Activated gamma-delta T cell (primary cell): ENCODE measurements around the gene HAUS8.
"Not testable (repeated sequence)": the region's sequence is repeated elsewhere in the genome, so short reads cannot be mapped to it uniquely, and the experiment has no call there.

Experiments
- DNase-seq: peaks from one replicate; lab custom pipeline; 2025; lab: John Stamatoyannopoulos, UW
- total RNA-seq, 2 donors: gene quantifications; one replicate each; lab custom pipeline; 2026; lab: John Stamatoyannopoulos, UW

Gene HAUS8, protein sequence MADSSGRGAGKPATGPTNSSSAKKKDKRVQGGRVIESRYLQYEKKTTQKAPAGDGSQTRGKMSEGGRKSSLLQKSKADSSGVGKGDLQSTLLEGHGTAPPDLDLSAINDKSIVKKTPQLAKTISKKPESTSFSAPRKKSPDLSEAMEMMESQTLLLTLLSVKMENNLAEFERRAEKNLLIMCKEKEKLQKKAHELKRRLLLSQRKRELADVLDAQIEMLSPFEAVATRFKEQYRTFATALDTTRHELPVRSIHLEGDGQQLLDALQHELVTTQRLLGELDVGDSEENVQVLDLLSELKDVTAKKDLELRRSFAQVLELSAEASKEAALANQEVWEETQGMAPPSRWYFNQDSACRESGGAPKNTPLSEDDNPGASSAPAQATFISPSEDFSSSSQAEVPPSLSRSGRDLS
- total RNA-seq, result 13.1 to 14.0 reads per million in 2 donors

DNA sequence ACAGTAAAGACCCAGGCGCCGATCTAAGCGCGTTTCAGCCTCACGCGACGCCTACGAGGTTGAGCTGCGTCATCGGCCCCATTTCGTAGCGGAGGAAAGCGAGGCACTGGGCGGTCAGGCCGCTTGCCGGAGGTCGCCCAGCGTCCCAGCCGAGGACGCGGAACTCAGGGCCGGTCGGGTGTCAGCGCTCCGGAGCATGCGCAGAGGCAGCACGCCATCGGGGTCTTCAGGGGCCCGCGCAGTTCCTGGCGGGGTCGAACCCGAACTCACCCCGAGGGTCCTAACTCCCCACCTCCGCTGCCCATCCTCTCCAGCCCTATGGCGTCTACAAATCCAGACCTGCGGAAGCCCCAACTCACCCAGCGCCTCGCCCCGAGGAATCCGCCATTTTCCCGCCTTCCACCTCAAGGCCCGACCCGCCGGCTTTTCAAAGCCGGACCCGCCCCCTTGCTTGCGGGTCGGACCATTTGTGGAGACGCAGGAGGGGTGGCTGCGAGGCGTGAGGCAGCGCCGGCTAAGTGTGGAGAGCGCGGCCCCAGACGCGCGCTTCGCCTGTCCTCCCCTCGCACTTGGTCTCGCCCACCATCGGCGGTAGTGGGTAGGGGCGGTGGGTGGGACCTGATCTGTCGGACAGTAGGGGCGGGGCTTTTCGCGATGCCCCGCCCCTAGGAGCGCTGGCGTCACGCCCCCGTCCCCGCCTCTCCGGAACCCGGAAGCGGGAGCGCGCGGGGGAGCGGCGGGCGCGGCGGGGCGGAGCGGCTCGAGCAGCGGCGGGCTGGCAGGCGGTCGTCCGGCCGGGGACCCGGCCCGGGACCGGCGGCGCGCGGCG is at the start of gene HAUS8, which contains the start of gene MYO9B:
Gene HAUS8, minus strand, starts transcription at position 418 of the 829 bp plus-strand sequence. Its CDS starts 30 bp downstream, at position 388.
Gene MYO9B, plus strand, starts transcription at position 743 of the 829 bp plus-strand sequence. CDS start 25,941 bp downstream, outside the sequence.
- peak; percentile 98 for DNase-seq

DNA sequence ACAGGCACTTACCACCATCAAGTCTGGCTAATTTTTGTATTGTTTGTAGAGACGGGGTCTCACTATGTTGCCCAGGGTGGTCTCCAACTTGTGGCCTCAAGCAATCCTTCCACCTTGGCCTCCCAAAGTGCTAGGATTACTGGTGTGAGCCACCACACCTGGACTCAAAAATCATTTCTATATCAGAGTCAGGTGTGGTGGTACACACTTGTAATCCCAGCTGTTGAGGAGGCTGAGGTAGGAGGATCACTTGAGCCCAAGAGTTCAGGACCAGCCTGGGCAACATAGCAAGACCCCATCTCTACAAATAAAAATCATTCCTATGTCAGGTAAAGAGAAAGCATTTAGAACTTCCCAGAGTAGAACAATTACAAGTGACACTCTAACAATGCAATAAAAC is 48.8 kb upstream of the HAUS8 start:
- no peak for DNase-seq

DNA sequence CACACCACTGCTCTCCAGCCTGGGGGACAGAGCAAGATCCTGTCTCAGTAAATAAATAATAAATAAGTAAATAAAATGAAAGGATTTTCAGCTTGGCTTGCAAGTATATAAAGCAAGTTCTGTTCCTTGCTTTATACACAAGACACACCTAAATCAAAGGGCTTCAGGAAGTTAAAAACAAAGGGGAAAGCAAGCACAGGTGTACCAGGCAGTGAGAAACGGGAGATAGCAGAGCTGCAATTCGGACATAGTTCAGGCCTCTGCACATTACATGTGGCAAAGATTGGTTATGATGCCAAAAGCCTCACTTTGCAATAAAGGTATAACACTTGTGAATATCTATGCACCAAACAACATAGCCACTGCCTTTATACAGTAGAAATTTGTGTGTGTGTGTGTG is 47.8 kb upstream of the HAUS8 start:
- DNase-seq, result no peak

DNA sequence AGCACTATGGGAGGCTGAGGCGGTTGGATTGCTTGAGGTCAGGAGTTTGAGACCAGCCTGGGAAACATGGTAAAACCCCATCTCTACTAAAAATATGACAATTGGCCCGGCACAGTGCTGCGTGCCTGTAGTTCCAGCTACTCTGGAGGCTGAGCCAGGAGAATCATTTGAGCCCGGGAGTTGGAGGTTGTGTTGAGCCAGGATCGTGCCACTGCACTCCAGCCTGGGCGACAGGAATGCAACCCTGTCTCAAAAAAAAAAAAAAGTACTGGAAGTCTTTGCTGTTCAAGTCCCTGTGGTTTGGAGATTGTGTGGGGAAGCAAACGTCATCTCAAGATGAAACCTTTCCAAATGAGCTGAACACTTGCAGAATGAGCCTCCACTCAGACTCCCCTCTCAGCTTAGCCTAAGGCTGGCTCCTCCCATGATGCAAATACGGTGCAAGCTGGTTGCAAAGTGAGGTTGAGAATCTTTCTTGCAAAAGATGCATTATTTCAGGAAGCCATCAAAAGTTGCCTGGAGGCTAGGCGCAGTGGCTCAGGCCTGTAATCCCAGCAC is 46.6 kb upstream of the HAUS8 start:
- DNase-seq, result no peak

DNA sequence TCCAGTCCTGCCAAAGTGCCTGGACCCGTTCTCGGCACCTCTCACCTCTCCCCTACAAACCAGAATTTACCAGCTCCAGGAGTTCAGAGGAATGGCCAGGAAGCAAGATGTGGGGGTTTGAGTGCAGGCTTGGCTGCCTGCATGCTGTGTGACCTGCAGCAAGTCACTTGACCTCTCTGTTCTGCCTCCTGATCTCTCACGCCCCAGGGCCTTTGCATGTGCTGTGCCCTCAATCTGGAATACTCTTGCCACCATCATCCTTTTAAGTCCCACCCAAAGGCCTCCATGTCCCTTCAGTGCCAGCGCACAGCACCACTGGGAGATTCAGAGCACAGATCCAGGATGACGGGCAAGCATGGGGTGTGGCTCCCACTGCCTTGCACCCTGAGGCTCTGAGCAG is 43.7 kb upstream of the HAUS8 start:
- no peak for DNase-seq

DNA sequence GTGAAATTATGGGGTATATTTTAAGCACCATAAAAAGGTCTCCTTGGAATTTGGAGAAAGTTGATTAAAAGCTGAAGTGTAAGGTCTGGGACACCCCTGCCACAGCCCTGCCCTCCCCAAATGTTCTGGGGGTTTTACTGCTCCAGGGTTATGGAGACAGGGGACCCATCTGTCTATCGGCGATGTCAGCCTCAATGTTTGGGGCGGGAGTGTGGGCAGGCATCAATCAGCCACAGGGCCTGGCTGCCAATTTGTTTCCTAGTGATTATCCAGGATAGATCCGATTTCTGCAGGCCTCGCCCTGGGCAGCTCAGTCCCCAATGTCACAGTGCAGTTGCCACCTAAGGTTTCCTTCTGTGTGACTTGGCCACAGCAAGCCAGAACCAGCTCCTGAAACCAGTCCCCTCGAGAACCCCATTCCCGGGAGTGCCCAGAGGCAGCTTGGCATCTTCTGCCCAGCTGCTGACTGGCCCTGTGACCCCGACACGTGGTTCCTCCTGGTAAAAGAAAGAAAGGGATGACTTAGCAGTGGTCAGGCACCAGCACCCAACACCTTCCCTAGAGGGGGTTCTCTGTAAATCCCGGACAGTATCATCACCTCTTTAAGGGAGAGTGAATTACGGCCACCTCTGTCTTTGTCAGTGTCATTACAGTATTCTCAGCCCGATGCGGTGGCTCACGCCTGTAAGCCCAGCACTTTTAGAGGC is 41.9 kb upstream of the HAUS8 start:
- no peak for DNase-seq

DNA sequence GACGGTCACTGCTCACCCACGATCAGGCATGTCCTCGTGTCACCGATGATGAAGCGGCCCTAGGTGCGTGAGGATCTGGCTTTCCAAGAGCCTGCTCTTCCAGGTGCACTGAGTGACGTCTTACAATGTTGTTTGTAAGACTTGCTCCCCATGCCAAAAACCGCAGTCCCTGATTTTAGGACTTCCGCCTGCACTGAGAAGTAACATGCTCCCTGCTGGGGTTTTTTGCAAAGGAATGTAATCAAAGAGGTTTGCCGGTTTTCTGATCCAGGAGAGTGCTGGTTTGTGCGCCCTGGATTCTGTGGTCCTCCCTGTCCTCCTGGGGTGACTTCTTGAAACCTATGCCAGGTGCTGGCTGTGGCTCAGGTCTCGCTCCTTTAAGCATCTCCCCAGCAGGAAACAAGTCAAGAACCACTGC is 39.2 kb upstream of the HAUS8 start:
- no peak for DNase-seq

DNA sequence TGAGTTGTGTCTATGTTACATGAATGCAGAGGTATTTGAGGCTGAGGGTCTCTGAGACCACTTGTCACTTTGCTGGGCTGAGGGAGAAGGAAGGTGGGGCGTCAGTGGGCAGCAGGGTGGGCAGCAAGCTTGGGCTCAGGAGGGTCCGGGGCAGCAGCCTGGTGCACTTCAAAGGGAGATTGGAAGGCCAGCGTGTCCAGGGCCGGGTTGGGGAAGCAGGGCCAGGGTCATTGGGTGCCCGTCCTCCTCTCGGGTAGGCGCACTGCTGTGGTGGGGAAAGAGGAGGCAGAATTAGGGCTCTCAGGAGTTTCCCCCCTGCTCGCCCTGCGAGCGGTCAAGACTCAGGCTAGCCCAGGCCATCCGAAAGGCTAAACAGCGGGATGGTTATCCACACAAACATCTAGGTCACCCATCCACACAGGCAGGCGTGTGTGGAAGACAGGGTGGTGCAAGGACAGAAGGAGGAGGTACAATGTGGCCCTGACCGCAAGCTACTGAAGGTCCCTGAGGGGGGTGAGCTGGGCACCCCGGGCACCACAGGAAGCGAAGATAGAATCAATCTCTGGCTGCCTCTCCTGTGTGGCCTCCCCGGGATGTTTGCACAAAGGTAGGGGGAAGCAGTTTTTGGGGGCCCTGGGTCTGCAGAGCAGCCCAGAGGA is 38.0 kb upstream of the HAUS8 start:
- DNase-seq, result no peak

DNA sequence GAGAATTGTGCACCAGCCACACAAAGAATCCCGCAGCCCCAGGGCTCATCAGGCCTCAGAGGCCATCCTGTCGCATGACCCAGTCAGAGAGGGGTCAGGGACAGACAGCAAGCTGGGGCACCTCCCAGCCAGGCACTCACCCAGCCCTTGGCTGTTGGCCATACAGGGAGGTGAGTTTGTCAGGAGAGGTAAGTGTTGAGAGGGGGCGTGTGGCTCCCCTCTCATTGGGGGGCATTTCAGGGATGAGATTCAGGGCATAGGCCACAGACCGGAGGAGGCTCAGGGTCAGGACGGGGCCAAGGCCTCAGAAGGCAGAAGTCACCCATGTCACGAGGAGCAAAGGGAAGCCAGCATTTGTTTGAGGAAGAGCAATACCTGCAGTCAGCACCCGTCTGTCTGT is 37.4 kb upstream of the HAUS8 start:
- no peak for DNase-seq

DNA sequence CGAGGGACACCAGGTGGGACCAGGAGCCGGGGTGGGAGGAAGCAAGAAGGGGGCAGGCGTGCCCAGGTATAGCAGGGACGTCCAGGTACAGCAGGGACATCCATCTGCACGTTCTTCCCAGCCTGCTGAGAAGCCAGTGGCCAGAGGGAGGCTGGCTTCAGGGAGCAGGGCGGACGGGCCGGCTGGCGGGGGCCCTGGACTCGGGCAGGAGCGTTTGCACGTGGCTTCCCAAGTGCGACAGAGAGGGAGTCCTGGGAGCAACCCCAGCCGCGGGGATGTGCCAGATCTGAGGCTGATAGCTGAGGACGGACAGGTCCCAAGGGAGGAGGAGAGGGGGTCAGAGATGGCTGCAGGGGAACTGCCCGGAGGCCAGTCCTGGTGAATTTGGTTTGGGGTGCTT is 37.0 kb upstream of the HAUS8 start:
- no peak for DNase-seq

DNA sequence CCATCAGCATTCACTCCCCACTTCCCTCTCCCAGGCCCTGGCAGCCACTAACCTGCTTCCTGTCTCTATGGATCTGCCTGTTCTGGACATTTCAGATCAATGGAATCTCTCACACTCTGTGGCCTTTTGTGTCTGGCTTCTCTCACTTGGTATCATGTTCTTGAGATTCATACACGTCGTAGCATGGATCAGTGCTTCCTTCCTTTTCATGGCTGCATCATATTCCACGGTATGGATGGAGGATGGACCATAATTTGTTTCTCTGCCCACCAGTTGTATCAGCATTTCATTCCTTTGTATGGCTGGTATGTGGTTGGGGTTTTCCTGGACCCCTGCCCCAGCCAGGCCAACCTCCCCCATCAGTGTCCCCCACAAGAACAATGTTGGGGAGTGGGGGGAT is 36.5 kb upstream of the HAUS8 start:
- no peak for DNase-seq

DNA sequence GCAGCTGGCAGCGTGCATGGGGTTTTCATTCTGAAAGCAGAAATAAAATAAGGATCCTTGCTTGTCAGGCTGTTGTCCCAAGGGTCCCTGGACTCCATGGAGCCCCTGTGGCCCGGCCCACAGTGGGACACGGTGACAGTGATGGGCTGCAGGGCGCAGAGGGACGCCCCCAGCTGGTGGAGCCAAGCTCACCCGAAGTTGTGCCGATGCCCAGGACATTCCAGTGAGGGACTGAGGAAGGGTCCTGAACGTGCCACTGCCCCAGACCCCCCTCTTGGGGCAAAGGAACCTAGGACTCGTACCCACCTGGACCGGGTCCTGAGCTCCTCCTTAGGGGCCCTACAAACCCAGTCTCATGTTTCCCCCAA is 35.3 kb upstream of the HAUS8 start:
- DNase-seq, result no peak

DNA sequence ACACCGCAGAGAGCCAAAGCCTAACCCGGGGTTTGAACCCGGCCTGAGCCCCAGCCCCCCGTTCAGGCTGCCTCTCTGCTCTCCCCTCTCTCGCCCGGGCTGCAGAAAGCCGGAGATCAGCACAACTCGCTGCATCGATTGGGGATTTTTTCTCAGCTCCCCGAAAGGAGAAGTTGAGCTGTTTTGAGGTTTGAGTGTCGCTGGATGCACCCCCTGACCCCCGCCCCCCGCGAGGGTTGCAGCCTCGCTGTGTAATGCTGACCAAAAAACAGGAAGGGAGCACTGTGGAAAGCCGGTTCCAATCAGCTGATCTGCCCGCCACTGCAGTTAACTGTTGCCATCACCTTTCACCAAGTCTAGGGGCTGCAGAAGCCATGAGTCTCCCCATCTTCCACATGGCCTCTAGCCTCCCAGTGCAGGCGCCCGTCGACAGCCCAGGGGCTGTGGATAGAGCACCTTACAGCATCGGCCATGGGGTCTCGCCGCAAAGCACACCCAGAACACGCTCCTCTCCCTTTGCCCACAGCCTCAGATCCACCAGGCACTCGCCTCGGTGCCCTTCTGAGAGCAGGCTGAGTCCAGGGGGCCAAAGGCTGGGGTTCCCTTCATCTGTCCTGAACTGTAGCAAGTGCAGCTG is 34.8 kb upstream of the HAUS8 start:
- DNase-seq, result no peak

DNA sequence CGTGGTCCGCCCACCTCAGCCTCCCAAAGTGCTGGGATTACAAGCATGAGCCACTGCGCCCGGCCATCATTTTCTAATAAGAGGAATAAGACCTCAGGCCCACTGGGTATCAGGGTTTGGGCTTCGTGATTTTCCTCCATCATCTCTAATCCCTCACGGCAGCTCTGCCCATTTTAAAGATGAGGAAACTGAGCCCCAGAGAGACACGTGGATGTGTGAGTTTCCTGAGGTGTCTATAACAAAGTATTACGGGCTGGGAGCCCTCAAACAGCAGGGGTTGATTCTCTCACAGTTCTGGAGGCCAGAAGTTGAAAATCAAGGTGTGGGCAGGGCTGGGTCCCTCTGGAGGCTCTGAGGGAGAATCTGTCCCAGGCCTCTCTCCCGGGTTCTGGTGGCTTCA is 34.0 kb upstream of the HAUS8 start:
- no peak for DNase-seq

DNA sequence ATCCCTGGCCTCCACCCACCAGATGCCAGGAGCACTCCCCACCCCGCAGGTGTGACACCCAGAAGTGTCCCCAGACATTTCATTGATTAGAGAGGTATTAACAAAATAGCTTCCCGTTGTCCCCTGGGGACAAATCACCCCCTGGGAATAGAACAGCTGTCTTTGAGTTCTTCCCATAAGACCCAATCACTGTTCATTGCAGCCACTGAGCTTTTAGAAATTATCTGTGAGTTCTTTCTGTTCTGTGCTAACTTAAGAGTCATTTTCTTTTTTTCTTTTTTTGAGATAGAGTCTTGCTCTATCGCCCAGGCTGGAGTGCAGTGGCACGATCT is 33.2 kb upstream of the HAUS8 start:
- no peak for DNase-seq

DNA sequence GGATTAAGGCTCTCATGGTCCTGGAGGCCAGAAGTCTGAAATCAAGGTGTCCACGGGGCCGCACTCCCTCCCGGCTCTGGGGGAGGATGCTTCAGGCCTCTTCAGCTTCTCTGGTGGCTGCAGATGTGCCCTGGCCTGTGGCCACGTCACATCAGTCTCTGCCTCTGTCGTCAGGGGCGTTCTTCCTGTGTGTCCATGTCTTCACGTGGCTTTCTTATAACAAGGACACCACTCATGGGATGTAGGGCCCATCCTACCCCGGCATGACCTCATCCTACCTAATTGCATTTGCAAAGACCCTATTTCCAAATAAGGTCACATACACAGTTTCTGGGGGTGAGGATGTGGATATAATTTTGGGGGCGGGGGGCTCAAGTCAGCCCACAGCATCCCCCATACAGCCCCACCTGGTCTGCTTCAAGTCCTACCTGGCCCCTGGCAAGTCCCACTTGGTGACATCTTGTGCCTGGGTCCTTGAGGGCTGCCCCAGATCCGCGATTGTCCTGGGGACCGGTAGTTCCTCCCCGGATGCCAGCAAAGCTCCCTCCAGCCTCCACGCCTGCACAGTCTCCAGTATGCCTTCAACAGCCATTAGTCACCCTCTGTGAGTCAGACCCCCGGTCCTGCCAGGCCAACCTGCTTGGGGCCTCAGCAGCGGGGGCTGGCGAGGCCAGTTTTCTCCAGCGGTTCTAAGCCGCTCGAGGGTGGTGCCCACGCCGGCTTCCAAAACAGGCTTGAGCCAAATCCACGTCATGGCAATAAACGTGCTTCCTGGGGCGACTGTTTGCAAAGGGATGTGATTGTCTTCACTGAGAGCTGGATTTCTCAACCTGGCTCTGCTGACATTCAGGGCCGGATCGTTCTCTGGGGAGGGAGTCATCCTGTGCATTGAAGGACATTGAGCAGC is 32.5 kb upstream of the HAUS8 start:
- no peak for DNase-seq

DNA sequence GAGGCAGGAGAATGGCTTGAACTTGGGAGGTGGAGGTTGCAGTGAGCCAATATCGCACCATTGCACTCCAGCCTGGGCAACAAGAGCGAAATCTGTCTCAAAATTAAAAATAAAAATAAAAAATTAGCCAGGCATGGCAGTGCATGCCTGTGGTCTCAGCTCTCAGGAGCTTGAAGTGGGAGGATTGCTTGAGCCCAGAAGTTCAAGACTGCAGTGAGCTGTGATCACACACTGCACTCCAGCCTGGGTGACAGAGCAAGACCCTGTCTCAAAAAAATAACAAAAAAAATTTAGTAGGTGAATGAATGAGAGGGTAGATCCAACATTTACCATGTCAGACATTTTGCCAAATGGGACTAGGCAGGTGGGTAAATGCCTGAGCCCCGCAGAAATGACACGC is 31.7 kb upstream of the HAUS8 start:
- not testable (repeated sequence) for DNase-seq

DNA sequence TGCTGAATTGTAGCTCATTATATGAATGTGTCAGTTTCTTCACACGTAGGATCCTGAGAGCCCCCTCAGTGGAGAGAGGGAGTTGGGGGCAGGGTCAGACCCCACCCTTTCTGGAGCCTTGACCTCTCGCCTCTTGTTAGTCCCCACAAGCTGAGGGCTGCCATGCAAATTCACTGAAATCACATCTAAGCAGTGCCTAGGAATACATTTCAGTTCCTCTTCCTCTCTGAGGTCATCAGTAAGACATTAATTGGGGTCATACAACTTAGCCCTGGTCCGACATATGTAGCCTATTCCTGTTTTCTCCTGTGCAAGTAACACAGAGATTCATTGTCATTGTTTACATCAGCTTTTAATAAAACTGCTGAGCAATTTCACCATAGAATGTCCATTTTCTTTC is 30.3 kb upstream of the HAUS8 start:
- no peak for DNase-seq

DNA sequence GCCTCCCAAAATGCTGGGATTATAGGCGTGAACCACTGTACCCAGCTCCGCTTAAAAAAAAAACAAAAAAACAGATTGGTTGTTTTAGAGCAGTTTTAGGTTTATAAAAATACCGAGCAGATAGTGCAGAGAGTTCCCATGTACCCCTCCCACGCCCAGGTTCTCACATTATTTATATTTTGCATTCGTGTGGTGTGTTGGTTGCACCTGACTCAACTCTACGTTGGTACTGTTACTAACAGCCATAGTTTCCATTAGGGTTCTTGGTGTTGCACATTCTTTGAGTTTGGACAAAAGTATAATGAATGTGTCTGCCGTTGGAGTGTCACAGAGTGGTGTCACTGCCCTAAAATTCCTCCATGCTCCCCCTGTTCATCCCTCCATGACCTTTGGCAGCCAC is 29.4 kb upstream of the HAUS8 start:
- no peak for DNase-seq

DNA sequence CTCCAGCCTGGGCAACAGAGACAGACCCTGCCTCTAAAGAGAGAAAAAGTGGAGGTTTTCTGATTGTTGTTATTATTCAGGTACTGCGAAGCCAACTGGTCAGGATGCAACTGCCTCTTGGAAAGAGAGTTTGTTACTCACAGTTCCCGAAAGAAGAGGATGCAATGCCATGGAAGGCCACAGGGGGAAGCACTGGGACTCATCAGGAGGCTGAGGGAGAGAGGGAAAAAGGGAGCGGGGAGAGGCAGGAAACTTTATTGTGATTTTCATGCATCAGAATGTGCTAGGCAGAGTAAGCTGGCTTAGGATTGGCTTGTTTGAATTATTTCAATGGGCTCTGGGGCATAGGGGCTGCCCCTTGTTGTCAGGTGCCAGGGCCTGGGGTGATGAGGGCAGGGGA is 27.9 kb upstream of the HAUS8 start:
- no peak for DNase-seq
